Prostate gland (tissue), 2 donors: ENCODE data around the gene DOP1B.

ENCODE experiments used
- POLR2A ChIP-seq: fragments of 450-650 bp; IDR thresholded peaks from one replicate; pipeline ENCODE4 v1.6.1; 2016; ENCODE audit warnings: antibody characterized with exemption, mild to moderate bottlenecking
- POLR2AphosphoS5 ChIP-seq: sonication (generic); formaldehyde crosslinking; IDR thresholded peaks from one replicate; pipeline ENCODE4 v1.6.1; 2017; ENCODE audit warnings: antibody characterized with exemption
- TF ChIP-seq, protein P1 (sequence below), 4 experiments: fragments of 200-600 bp in 2 of 4; fragments of 450-650 bp in 2 of 4; sonication (generic) in 2 of 4; IDR thresholded peaks; 1 replicate in 3 of 4; 2 replicates in 1 of 4; pipeline ENCODE4 v1.5.1; 2016 to 2019; ENCODE audit warnings: antibody characterized with exemption in 4 of 4, mild to moderate bottlenecking in 2 of 4, moderate library complexity in 2 of 4

DNA sequence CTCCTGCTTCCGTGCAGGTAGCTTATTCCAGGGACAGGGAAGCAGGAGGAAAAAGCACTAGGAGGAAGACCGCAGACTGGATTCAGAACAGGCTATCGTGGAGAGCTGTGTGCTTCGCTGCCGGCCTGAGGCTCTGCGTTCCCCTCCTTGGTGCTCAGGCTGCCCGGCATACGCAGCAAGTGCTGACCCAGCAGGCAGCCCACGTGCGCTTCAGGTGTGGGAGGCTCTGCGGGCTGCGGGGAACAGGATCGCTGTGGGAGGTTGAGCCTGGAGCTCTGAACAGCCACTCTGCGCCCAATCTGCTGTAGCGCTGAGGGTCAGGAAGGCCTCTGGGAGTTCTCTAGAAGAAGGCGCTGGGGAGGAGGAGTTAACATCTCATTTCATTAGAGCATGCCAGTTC, 27.9 kb downstream of the DOP1B start:
- TF ChIP-seq, protein P1, sequence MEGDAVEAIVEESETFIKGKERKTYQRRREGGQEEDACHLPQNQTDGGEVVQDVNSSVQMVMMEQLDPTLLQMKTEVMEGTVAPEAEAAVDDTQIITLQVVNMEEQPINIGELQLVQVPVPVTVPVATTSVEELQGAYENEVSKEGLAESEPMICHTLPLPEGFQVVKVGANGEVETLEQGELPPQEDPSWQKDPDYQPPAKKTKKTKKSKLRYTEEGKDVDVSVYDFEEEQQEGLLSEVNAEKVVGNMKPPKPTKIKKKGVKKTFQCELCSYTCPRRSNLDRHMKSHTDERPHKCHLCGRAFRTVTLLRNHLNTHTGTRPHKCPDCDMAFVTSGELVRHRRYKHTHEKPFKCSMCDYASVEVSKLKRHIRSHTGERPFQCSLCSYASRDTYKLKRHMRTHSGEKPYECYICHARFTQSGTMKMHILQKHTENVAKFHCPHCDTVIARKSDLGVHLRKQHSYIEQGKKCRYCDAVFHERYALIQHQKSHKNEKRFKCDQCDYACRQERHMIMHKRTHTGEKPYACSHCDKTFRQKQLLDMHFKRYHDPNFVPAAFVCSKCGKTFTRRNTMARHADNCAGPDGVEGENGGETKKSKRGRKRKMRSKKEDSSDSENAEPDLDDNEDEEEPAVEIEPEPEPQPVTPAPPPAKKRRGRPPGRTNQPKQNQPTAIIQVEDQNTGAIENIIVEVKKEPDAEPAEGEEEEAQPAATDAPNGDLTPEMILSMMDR (IDR thresholded peaks at IDR 0.05): no peak
- TF ChIP-seq POLR2A (no peak), POLR2AphosphoS5 (no peak)
